Central memory CD8-positive, alpha-beta T cell (primary cell): ENCODE results near the gene CNTNAP5.

Source experiments
- ATAC-seq: fragments of 150-1000 bp; cut with Tn5 transposase; replicated peaks from 2 replicates; pipeline ENCODE4 v1.10.0; 2022; ENCODE audit warnings: mild to moderate bottlenecking, moderate FRiP score, moderate number of reproducible peaks; ENCODE audit not compliant: poor library complexity, severe bottlenecking; ENCODE audit errors: extremely low read depth
- DNase-seq, 2 donors: peaks; one replicate each; pipeline ENCODE4 v3.0.0; 2021; ENCODE audit warnings: low spot score in 2 of 2
- H3K27ac Mint-ChIP-seq: one replicate; pipeline ENCODE4 v1.8.0; 2022; ENCODE audit warnings: low read depth, mild to moderate bottlenecking, moderate library complexity, mixed read lengths
- H3K27me3 Mint-ChIP-seq: one replicate; pipeline ENCODE4 v1.8.0; 2022; ENCODE audit warnings: mixed read lengths
- H3K36me3 Mint-ChIP-seq: one replicate; pipeline ENCODE4 v1.8.0; 2022; ENCODE audit warnings: mild to moderate bottlenecking, moderate library complexity, mixed read lengths; ENCODE audit not compliant: insufficient read depth
- H3K4me1 Mint-ChIP-seq: one replicate; pipeline ENCODE4 v1.8.0; 2022; ENCODE audit warnings: mixed read lengths
- H3K4me3 Mint-ChIP-seq: one replicate; pipeline ENCODE4 v1.8.0; 2022; ENCODE audit warnings: mild to moderate bottlenecking, moderate library complexity, mixed read lengths
- H3K9me3 Mint-ChIP-seq: one replicate; pipeline ENCODE4 v1.8.0; 2022; ENCODE audit warnings: mixed read lengths

The CNTNAP5 gene

DNA sequence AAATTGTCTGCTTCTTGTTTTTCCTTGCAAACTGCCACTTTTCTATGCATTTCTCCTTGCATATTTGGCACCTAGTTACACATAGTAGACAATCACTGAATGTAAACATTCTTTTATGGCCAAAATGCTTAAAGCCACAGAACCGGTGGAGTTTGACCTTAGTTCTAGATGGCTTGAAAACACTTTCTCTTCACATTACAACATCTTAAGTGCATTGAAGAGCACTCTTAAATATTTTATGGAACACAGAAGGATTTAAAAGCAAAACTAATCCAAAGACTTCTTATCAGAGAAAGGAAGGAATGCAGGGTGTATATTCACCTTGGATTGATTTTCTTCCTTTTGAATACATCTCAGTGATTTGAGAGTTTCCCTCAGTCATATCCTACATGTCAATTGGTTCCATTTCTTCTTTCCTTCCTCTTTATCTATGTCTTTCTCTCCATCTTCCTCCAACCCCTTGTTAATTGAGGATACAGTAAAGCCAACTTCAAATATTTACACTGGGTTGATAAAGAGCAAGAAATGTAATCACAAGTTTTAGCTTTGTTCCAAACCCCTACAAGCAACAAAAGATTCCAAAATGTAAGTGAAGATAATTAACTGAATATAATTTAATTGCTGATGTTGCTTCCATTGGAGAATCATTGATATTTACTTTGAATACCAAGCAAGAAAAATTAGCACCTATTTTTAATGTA is 548.0 kb downstream of the CNTNAP5 start:
- ATAC-seq, result no peak
- Mint-ChIP-seq H3K36me3 (no peaks in the 10 kb centered on the region), H3K9me3 (peaks cover 15% of the 10 kb centered on the region), H3K27me3 (no peaks in the 10 kb centered on the region), H3K4me1 (no peaks in the 10 kb centered on the region), H3K4me3 (no peak overlapping the region), H3K27ac (no peak overlapping the region)
- no peak for DNase-seq

DNA sequence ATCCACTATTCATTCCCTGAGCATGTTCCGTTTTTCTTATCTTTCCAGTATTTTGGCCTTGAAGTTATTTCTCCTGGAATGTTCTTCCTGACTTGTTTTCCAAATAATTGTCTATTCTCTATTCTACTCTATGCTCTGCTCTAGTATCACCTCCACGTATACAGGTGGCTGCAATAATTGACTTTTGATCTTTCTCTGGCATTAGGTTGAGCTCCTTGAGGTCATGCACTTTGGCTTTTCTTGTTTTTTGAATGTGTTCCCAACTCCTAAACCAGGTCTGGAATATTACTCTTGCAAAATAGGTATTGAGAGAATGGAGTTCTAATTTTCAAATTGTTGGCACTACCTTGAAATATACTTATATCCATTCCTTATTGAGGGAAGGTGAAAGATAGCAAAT is 550.4 kb downstream of the CNTNAP5 start:
- no peak for ATAC-seq
- no peak for DNase-seq
- Mint-ChIP-seq H3K4me1 (no peaks in the 10 kb centered on the region), H3K9me3 (peaks cover 16% of the 10 kb centered on the region), H3K27ac (no peak overlapping the region), H3K36me3 (no peaks in the 10 kb centered on the region), H3K27me3 (no peaks in the 10 kb centered on the region), H3K4me3 (no peak overlapping the region)

DNA sequence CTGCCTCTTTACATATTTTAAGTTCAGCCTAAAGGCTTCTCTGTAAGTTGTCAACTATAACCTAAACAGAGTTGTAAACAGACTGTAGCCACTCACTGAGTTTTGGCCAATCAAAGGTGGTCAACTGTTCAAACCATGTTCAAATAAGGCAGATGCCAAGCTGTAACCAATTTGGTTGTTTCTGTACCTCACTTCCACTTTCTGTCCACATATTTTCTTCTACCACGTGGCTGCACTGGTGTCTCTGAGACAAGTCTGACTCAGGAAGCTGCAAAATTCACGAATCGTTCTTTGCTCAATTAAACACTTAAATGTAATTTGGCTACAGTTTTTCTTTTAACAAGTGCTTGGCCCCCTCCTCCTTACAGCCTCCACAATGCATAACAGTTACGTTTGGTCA is 555.2 kb downstream of the CNTNAP5 start:
- Mint-ChIP-seq H3K4me1 (no peaks in the 10 kb centered on the region), H3K27ac (no peak overlapping the region), H3K4me3 (no peak overlapping the region), H3K27me3 (no peaks in the 10 kb centered on the region), H3K9me3 (peaks cover 23% of the 10 kb centered on the region), H3K36me3 (no peaks in the 10 kb centered on the region)
- no peak for ATAC-seq
- no peak for DNase-seq

DNA sequence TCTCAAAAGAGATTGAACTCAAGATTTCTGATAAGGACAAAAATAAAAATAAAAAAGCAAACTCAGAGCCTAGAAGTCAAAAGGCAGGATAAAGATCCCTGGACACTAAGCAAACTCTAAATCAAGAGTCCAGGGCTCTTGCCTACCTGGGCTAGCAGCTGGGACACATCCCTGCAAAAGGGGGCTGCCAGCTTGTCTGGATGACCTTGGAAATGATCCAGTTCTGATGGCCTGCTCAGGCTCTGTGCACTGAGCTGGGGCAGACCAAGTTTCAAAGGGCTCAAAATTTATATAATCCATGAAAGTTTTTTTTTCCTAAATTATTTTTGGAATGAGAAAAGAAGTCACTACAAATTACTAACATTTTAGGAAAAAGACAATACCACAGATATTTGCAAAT is 557.3 kb downstream of the CNTNAP5 start:
- H3K27ac Mint-ChIP-seq, result no peak overlapping the region
- H3K4me1 Mint-ChIP-seq, result no peaks in the 10 kb centered on the region
- H3K9me3 Mint-ChIP-seq, result peaks cover 30% of the 10 kb centered on the region
- no peak for ATAC-seq
- no peaks in the 10 kb centered on the region for H3K27me3 Mint-ChIP-seq
- DNase-seq, result no peak
- no peaks in the 10 kb centered on the region for H3K36me3 Mint-ChIP-seq
- no peak overlapping the region for H3K4me3 Mint-ChIP-seq

DNA sequence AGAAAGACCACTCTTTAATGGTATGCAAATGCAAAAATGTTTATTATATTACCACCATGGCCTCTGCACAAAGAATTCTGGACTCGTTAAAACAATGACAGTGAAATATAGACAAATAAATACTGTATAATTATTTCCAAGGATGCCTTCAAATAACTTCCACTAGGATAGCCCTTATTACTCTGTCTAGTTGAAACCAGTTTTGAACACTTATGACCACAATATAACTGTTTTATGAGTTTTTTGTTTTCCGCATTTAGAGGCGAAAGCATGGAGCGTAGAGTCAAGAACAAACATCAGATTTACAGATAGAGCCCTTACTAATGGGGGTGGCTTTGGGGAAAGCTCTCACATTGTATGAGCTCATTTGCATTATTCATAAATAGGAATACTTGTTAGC is 559.5 kb downstream of the CNTNAP5 start:
- Mint-ChIP-seq H3K9me3 (peaks cover 32% of the 10 kb centered on the region), H3K4me1 (no peaks in the 10 kb centered on the region), H3K4me3 (no peak overlapping the region), H3K27ac (no peak overlapping the region), H3K36me3 (no peaks in the 10 kb centered on the region), H3K27me3 (no peaks in the 10 kb centered on the region)
- DNase-seq, result no peak
- ATAC-seq, result no peak

DNA sequence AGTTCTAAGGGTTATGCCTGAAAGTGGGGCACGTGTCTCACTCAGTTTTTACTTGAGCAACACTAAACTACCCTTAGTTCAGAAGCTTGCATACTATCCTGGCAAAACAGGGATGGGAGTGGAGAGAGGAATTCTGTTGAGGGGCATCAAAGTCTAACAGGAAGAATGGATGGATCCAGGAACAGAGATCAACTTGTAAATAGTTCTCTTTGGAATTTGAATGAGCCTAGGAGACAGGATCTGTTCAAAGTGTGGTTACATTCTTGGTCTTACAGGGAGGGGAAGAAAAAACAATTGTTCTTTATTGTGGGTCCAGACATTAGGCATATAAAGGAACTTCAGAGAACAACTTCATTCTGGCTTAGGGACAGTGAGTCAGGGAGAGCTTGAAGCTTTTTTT is 560.2 kb downstream of the CNTNAP5 start:
- no peak overlapping the region for H3K4me3 Mint-ChIP-seq
- H3K4me1 Mint-ChIP-seq, result no peaks in the 10 kb centered on the region
- no peak for ATAC-seq
- no peak overlapping the region for H3K27ac Mint-ChIP-seq
- H3K27me3 Mint-ChIP-seq, result no peaks in the 10 kb centered on the region
- DNase-seq, result no peak
- H3K36me3 Mint-ChIP-seq, result no peaks in the 10 kb centered on the region
- H3K9me3 Mint-ChIP-seq, result peaks cover 36% of the 10 kb centered on the region

DNA sequence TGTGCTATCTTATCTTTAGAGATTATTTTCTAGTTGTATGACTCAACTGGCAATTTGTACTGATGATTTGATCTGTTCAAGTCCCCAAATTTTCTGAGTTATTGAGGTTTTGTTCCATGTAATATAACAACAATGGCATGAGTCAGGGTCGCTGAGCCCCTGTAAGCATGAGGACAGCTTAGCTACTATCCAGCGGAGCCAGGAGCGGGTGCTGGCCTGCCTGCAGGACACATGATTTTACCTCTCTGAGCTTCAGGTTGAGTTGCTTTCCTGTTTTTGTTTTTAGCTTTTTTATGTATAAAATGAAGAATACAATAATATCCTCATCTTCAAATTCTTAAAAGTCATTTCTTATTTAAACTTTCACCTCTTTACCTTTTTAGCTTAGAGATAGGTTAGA is 561.1 kb downstream of the CNTNAP5 start:
- H3K36me3 Mint-ChIP-seq, result no peaks in the 10 kb centered on the region
- no peak for DNase-seq
- ATAC-seq, result no peak
- H3K4me3 Mint-ChIP-seq, result no peak overlapping the region
- H3K27ac Mint-ChIP-seq, result no peak overlapping the region
- no peaks in the 10 kb centered on the region for H3K4me1 Mint-ChIP-seq
- H3K27me3 Mint-ChIP-seq, result no peaks in the 10 kb centered on the region
- peaks cover 31% of the 10 kb centered on the region for H3K9me3 Mint-ChIP-seq

DNA sequence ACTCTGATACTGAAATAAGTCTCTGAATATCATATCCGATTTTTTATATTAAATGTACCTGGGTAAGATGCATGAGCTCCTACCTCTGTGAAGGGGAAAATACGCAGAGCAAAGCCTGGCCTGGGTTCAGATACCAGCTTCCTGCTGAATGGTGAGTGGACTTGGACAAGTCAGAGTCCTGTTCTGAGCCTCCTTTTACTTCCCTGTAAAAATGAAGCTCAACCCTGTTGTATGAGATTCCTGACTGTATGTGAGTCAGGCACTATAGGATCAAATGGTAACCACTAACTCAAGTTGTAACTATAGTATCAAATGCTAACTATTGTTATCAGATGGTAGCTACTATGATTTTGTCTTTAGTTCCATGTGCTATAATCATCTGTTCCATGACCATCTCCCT is 561.7 kb downstream of the CNTNAP5 start:
- no peaks in the 10 kb centered on the region for H3K27me3 Mint-ChIP-seq
- no peak overlapping the region for H3K27ac Mint-ChIP-seq
- H3K4me1 Mint-ChIP-seq, result no peaks in the 10 kb centered on the region
- no peaks in the 10 kb centered on the region for H3K36me3 Mint-ChIP-seq
- H3K4me3 Mint-ChIP-seq, result no peak overlapping the region
- H3K9me3 Mint-ChIP-seq, result peaks cover 31% of the 10 kb centered on the region
- ATAC-seq, result no peak
- DNase-seq, result no peak

DNA sequence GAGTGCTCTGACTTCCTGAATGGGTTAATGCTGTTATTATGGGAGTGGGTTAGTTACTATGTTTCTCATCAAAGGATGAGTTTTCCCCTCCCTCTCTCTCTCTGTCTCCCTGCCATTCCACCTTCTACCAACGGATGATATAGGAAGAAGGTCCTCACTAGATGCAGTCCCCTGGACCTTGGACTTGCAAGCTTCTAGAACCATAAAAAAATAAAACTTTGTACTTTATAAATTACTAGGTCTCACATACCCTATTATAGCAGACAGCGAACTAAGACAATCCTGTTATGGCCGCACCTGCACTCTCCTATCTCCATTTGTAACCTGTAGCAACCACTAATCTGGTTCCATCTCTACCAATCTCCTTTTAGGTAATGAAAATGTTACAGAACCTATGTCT is 564.9 kb downstream of the CNTNAP5 start:
- H3K27me3 Mint-ChIP-seq, result no peaks in the 10 kb centered on the region
- no peak for ATAC-seq
- no peak overlapping the region for H3K4me3 Mint-ChIP-seq
- H3K9me3 Mint-ChIP-seq, result peaks cover 31% of the 10 kb centered on the region
- no peaks in the 10 kb centered on the region for H3K4me1 Mint-ChIP-seq
- no peaks in the 10 kb centered on the region for H3K36me3 Mint-ChIP-seq
- no peak for DNase-seq
- H3K27ac Mint-ChIP-seq, result no peak overlapping the region

DNA sequence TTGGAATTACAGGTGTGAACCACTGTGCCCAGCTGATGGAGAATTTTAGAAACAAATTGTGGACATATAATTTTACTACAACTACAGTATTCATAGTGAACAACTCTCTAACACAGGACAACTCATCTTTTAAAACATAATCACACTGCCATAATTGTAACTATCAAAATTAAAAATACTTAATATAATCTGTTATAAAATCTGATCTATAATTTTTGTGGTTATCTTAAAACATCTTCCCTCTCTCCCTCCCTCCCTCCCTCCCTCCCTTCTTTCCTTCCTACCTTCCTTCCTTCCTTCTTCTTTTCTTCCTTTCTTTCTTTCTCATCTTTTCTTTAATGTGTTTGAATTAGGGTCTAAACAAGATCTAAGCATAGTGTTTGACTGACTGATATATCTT is 577.7 kb downstream of the CNTNAP5 start:
- no peaks in the 10 kb centered on the region for H3K36me3 Mint-ChIP-seq
- no peaks in the 10 kb centered on the region for H3K4me1 Mint-ChIP-seq
- H3K9me3 Mint-ChIP-seq, result peaks cover 21% of the 10 kb centered on the region
- H3K4me3 Mint-ChIP-seq, result no peak overlapping the region
- no peak overlapping the region for H3K27ac Mint-ChIP-seq
- H3K27me3 Mint-ChIP-seq, result no peaks in the 10 kb centered on the region
- DNase-seq (no peak), ATAC-seq (no peak)

DNA sequence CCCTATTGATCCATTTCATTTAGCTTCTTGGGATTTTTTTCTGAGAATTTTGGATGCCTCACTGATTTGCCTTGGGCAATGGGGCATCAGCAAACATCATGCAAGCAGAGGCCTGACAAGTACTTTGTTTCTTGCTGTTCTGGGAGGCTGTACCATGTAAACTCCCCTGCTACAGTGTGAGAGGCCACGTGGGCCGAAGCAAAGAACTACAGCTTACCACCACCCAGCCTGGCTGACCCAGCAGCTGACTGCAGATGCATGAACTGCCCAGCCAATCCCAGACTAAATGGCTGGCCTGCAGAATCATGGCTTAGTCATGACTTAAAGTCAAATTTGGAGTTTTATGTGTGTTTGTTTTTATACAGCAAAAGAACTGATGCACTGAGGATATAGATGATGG is 579.9 kb downstream of the CNTNAP5 start:
- no peak overlapping the region for H3K4me3 Mint-ChIP-seq
- H3K36me3 Mint-ChIP-seq, result no peaks in the 10 kb centered on the region
- H3K27me3 Mint-ChIP-seq, result no peaks in the 10 kb centered on the region
- peaks cover 15% of the 10 kb centered on the region for H3K9me3 Mint-ChIP-seq
- DNase-seq, result no peak
- no peak overlapping the region for H3K27ac Mint-ChIP-seq
- H3K4me1 Mint-ChIP-seq, result no peaks in the 10 kb centered on the region
- ATAC-seq, result no peak

DNA sequence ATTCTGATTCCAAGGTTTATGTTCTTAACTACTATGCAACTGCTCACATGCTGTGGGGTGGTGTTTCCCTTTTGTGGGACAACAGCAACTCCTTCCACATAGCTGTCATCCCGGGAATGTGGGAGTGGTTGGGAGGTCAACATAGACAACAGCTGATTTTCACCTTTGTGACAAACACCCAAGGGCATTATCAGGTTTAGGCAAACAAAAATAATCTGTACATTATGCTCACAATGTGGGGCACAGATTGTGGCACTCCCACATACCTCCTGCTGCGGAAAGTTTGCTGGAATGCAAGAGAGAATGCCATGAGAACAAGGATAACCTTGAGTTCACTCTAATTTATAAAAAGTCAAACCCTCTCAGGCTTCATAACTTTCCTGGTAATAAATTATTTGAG is 582.6 kb downstream of the CNTNAP5 start:
- H3K36me3 Mint-ChIP-seq, result no peaks in the 10 kb centered on the region
- no peak overlapping the region for H3K27ac Mint-ChIP-seq
- no peaks in the 10 kb centered on the region for H3K27me3 Mint-ChIP-seq
- no peak overlapping the region for H3K4me3 Mint-ChIP-seq
- ATAC-seq (no peak), DNase-seq (no peak)
- no peaks in the 10 kb centered on the region for H3K4me1 Mint-ChIP-seq
- H3K9me3 Mint-ChIP-seq, result peaks cover 4% of the 10 kb centered on the region

DNA sequence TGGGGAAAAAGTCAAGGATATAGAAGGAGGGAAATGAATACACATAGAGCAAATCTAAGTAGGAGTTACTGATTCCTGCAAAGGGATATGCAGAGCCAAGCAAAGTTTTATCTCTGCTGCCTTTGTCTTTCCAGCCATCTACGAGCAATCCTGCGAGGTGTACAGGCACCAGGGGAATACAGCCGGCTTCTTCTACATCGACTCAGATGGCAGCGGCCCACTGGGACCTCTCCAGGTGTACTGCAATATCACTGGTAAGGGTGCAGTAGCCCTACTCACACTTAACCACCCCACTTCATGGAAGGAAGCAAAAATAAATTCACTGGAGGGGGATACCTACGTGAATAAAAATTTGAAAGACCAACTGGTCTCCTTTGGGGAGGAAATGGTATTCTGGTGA is 584.6 kb downstream of the CNTNAP5 start:
- H3K4me1 Mint-ChIP-seq, result no peaks in the 10 kb centered on the region
- peaks cover 7% of the 10 kb centered on the region for H3K9me3 Mint-ChIP-seq
- H3K4me3 Mint-ChIP-seq, result no peak overlapping the region
- H3K27me3 Mint-ChIP-seq, result no peaks in the 10 kb centered on the region
- DNase-seq (no peak), ATAC-seq (no peak)
- no peak overlapping the region for H3K27ac Mint-ChIP-seq
- H3K36me3 Mint-ChIP-seq, result no peaks in the 10 kb centered on the region

DNA sequence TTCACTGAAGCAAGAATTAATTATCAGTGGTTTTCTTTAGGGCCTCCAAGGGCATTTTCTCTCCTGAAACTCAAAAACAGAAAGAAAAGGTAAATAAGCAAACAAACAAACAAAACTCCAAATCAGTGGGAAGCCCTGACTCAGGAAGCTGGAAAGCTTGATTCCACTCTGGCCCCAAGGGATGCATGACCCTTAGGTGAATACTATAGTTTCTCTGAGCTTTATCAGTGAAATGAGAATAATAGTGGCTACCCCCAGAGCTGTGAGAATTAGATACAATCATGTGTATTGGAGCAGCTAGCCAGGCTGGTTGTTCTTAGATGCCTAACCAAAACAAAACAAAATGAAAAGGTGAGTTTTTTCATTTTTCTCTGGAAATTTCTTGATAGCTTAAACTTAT is 585.1 kb downstream of the CNTNAP5 start:
- Mint-ChIP-seq H3K36me3 (no peaks in the 10 kb centered on the region), H3K9me3 (peaks cover 7% of the 10 kb centered on the region), H3K4me3 (no peak overlapping the region), H3K4me1 (no peaks in the 10 kb centered on the region), H3K27me3 (no peaks in the 10 kb centered on the region), H3K27ac (no peak overlapping the region)
- no peak for DNase-seq
- ATAC-seq, result no peak
